D721Med (cell line): ENCODE measurements around the gene PIM1.
"Not testable (repeated sequence)": the region's sequence is repeated elsewhere in the genome, so short reads cannot be mapped to it uniquely, and the experiment has no call there.

Experiments
- DNase-seq: peaks from one replicate; pipeline ENCODE4 v3.0.0; 2011; ENCODE audit warnings: low spot score; ENCODE audit not compliant: insufficient read length
- FAIRE-seq: peaks from 2 replicates; lab custom pipeline; 2011; peaks lifted over from hg19 to GRCh38; lab: Jason Lieb, UNC
- CTCF ChIP-seq: IDR thresholded peaks from 2 replicates; pipeline ENCODE4 v1.5.1; 2012; ENCODE audit warnings: mild to moderate bottlenecking, control low read depth; ENCODE audit not compliant: insufficient read depth; ENCODE audit errors: missing control alignments

The PIM1 gene

GRCh38 chr6:37188962-37189510 is 19.1 kb downstream of the PIM1 start:
- FAIRE-seq (no peak), DNase-seq (no peak)
- no peak for TF ChIP-seq CTCF

- no peak for TF ChIP-seq CTCF
- FAIRE-seq = no peak
Observed at GRCh38 chr6:37190159-37190535, 20.2 kb downstream of the PIM1 start.

GRCh38 chr6:37192666-37193065 is 22.7 kb downstream of the PIM1 start:
- no peak for DNase-seq
- no peak for TF ChIP-seq CTCF
- FAIRE-seq = no peak

More at GRCh38 chr6:37190159-37190535, 20.2 kb downstream of the PIM1 start:
- DNase-seq = no peak

- DNase-seq, FAIRE-seq: not testable (repeated sequence)
Observed at GRCh38 chr6:37194886-37195285, 24.9 kb downstream of the PIM1 start.

DNA sequence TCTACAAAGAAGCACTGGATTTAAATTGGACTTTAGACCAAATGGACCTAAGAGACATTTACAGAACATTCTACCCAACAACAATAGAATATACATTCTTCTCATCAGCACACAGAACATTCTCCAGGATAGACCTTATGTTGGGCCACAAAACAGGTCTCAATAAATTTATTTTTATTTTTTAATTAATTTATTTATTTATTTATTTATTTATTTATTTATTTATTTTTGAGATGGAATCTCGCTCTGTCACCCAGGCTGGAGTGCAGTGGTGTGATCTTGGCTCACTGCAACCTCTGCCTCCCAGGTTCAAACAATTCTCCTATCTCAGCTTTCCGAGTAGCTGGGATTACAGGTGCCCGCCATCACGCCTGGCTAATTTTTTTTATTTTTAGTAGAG is 26.5 kb downstream of the PIM1 start:
- not testable (repeated sequence) for DNase-seq, FAIRE-seq

DNA sequence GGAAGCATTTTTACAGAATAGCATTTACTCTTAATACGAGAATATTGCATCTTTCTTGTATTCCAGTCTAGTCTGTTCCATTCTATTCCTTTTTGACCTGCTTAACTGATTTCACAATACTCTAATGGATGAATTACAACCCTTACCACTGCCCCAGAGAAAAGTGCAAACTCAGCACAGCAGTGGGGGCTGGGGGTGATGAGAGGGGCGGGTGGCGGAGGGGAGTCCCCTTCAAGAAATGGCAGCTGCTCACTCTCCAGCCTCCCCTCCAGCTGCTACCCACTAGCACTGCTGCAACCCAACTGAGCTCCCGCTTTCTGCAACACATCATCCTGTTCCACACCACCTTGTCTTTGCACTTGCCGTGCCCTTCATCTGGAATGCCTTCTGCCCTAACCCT is 30.1 kb downstream of the PIM1 start:
- DNase-seq = no peak
- FAIRE-seq = no peak

GRCh38 chr6:37201726-37202125 is 31.8 kb downstream of the PIM1 start:
- DNase-seq = no peak
- TF ChIP-seq CTCF = no peak
- no peak for FAIRE-seq

More for the DNA sequence above, 30.1 kb downstream of the PIM1 start:
- no peak for TF ChIP-seq CTCF

DNA sequence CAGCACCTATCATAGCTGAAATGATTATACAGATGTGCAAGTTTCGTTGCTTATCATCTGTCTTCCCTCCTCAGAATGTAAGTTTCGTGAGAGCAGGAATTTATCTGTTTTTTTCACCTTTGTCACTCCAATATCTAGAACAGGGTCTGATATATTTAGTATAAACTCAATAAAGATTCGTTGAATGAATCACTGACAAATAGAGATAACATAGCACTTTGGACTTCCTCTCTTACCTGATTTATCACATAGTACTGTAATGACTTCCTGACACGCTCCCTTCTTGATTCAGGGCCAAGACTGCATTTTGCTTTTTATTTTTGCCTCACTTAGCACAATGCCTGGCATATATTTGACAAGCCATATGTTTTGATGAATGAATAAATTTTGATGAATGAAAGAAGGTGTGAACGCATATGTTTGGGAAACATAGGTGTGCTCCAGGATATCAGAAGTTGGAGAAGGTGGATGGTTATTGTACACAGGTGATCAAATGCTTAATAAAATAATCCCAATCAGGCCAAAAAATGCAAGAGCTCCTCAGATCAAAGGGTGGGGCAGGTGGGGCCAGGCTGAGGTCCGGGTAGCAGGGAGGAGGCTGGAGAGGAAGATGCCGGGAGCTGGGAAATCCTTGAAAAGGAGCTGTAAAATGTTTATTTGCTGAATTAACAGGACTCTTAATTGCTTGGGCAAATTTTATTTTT is 33.0 kb downstream of the PIM1 start:
- no peak for DNase-seq
- TF ChIP-seq CTCF = no peak
- FAIRE-seq = no peak
